Activated T-cell treated with anti-CD3 and anti-CD28 coated beads, Interleukin-2, amount 50 U/mL, for 72 hours (primary cell): ENCODE data around the gene STAT4. TPM values are rescaled to one million over a fixed set of nuclear protein-coding genes. Genes with fewer than 3 reads are reported as not detected.

Experiments
- ATAC-seq, 2 donors: fragments of 150-1000 bp; cut with Tn5 transposase; replicated peaks in 1 of 2; 2 replicates each; pipeline ENCODE4 v1.10.0; 2021; ENCODE audit warnings: moderate library complexity in 2 of 2, mild to moderate bottlenecking in 1 of 2
- DNase-seq, 2 donors: peaks; one replicate each; pipeline ENCODE4 v3.0.0; 2021 to 2022; ENCODE audit warnings: mixed read lengths in 1 of 2
- H3K27ac Mint-ChIP-seq: one replicate; pipeline ENCODE4 v1.8.0; 2022; ENCODE audit warnings: mild to moderate bottlenecking, moderate library complexity, mixed read lengths
- H3K27me3 Mint-ChIP-seq: one replicate; pipeline ENCODE4 v1.8.0; 2022; ENCODE audit warnings: low read depth, mixed read lengths
- H3K36me3 Mint-ChIP-seq, 2 donors: one replicate each; pipeline ENCODE4 v1.8.0; 2022; ENCODE audit warnings: mixed read lengths in 2 of 2, mild to moderate bottlenecking in 1 of 2; ENCODE audit not compliant: insufficient read depth in 2 of 2
- H3K4me1 Mint-ChIP-seq: one replicate; pipeline ENCODE4 v1.8.0; 2022; ENCODE audit warnings: low read depth, mixed read lengths
- H3K4me3 Mint-ChIP-seq, 2 donors: one replicate each; pipeline ENCODE4 v1.8.0; 2022; ENCODE audit warnings: mild to moderate bottlenecking in 2 of 2, mixed read lengths in 2 of 2, moderate library complexity in 2 of 2
- H3K9me3 Mint-ChIP-seq, 2 donors: one replicate each; pipeline ENCODE4 v1.8.0; 2022; ENCODE audit warnings: mixed read lengths in 2 of 2
- total RNA-seq, 2 donors: library from RNA; stranded (reverse); gene quantifications; one replicate each; pipeline ENCODE4 v1.2.3, GENCODE V29; 2022

STAT4 gene
- total RNA-seq, 2 donors from 2014 or later, result 104 to 125 TPM

DNA sequence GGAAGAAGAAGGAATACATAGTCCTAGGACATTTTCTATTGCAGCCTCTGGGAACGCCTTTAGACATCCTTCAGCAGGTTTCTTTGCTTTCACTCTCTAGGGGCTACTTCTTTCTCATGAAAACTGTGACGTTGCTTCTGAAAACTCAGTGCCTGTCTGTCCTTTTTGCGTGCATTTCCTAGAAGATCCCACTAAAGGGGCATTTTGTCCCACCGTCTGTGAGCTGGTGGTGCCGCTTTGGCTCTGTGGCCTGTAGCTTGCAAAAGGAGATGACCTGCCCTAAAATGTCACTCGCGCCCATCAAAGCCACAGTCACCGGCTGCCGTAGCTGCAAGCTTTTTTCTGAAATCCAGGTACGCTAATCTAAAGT, 579 bp downstream of the STAT4 start:
- Mint-ChIP-seq H3K27ac (peak overlapping the region; percentile 63), H3K9me3 (no peaks in the 10 kb centered on the region), H3K36me3 (peaks cover 12 to 29% of the 10 kb centered on the region in 2 donors), H3K27me3 (no peaks in the 10 kb centered on the region), H3K4me3 (peak overlapping the region; percentile 83 to 92), H3K4me1 (peaks cover 76% of the 10 kb centered on the region)
- ATAC-seq (peak; percentile 10 to 12), DNase-seq (no peak)

DNA sequence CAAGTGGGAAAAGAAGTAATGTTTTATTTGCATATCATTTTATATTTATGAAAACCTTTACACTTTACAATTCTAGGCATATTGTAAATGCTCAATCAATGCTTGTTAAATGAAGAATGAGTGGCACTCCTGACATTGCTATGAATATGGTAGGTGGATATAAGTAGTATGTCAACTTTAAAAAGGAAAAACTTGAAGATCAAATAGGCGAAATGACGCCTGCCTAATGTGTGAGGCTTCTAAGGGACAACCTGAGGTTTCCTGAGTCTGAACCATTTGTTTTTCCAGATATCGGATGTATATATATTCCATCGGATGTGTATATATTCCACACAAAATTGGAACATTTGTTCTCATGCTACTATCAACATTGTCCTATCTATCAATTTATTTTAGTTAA, 1.4 kb downstream of the STAT4 start:
- H3K27ac Mint-ChIP-seq, result peak overlapping the region; percentile 63
- H3K9me3 Mint-ChIP-seq, result no peaks in the 10 kb centered on the region
- no peaks in the 10 kb centered on the region for H3K27me3 Mint-ChIP-seq
- peak overlapping the region; percentile 83 to 92 for H3K4me3 Mint-ChIP-seq
- ATAC-seq, result no peak
- no peak for DNase-seq
- peaks cover 12 to 34% of the 10 kb centered on the region in 2 donors for H3K36me3 Mint-ChIP-seq
- peaks cover 73% of the 10 kb centered on the region for H3K4me1 Mint-ChIP-seq

DNA sequence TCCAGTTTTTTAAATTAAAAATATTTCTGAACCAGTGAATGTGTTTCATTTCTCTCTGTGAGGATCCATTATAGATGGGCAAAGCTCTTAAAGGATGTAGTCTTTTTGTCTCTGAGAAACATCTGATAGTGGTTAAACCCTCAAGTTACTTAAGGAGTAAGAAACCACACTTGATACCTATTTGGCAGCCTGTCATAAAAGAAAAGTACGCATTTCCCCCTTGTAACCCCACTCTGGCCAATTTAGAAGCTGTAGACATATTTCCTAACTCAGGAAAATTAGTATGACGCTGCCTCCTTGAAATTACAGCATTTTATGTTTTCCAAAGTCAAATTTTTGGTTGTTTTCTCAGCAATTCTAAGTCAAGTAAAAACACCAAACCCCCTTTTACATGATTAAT, 2.0 kb downstream of the STAT4 start:
- Mint-ChIP-seq H3K27me3 (no peaks in the 10 kb centered on the region), H3K27ac (peak overlapping the region; percentile 63), H3K9me3 (no peaks in the 10 kb centered on the region), H3K36me3 (peaks cover 16 to 40% of the 10 kb centered on the region in 2 donors), H3K4me1 (peaks cover 76% of the 10 kb centered on the region), H3K4me3 (peak overlapping the region; percentile 83 to 92)
- ATAC-seq (no peak), DNase-seq (no peak)

DNA sequence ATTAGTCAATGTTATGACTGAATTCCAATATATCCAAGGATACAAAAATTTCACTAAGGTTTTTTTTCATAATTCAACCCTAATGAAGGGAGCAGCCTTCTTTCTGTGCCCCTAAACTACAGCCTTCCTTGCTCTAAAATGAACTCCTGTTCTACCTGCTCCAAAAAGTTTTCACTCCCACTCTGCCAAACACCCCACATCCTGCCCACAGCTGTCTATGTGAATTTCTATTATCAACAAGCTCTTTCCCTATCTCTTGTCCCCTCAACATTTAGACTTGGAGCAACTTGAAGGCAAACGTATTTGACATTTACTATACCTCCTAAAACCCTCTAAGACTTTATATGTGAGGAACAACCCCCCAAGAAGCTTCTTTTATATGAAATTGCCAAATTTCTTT, 2.5 kb downstream of the STAT4 start:
- H3K36me3 Mint-ChIP-seq, result peaks cover 16 to 43% of the 10 kb centered on the region in 2 donors
- ATAC-seq, result no peak

DNA sequence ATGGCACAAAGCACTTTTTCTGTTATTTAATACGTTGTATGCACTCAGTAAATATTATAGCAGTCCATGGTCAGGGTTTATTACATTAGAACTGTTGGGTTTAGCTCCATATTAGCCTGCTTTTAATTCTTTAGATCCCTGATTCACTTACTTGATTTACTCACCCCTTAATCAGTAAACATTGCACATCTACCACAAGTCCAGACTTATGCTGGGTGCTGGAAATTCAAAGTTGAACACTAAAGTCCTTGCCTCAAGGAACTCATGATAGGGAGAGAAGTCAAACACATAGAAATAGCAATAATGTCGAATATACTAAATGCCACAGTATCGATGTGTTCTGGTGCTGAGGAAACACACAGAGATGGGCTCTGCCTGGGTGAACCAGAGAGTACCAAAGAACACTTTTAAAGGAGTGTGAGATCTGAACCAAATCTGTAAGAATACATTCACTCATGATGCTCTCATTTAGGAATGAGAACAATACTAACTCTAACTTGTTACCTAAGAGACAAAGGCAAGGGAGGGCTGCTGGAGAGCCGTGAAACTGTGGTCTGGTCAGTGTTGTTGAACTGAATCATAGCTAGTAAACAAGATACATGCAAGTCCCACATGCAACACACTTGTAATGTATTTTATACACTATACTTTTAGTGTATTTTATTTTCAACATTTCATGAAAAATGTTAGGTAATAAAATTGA, 4.9 kb downstream of the STAT4 start:
- Mint-ChIP-seq H3K4me3 (peak overlapping the region; percentile 60 to 73), H3K36me3 (peaks cover 17 to 43% of the 10 kb centered on the region in 2 donors), H3K27ac (peak overlapping the region; percentile 72), H3K27me3 (no peaks in the 10 kb centered on the region), H3K4me1 (peaks cover 67% of the 10 kb centered on the region), H3K9me3 (no peaks in the 10 kb centered on the region)
- ATAC-seq (no peak), DNase-seq (no peak)

More for the DNA sequence above, 2.5 kb downstream of the STAT4 start:
- DNase-seq, result no peak
- peak overlapping the region; percentile 63 for H3K27ac Mint-ChIP-seq
- no peaks in the 10 kb centered on the region for H3K27me3 Mint-ChIP-seq
- peaks cover 76% of the 10 kb centered on the region for H3K4me1 Mint-ChIP-seq
- no peaks in the 10 kb centered on the region for H3K9me3 Mint-ChIP-seq
- peak overlapping the region; percentile 83 to 92 for H3K4me3 Mint-ChIP-seq

DNA sequence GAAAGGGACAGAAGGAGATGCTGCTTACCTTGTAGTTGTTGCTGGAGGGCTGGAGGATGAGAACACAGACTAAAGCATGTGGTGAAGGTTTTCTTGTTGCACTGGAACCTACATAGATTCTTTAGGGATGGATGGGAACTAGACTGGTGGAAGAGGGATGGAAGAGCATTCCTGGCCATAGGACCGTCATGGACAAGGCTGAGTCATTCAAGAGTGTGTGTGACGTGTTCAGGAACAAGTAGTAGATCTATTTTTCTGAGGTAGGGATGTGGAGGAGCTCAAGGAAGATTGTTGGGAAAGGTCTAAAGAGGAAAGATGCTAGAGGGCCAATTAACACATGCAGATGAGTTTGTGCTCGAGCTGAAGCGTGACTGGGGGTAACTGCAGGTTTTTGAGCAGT, 6.6 kb downstream of the STAT4 start:
- H3K4me3 Mint-ChIP-seq, result peak overlapping the region; percentile 9 to 44
- H3K27ac Mint-ChIP-seq, result peak overlapping the region; percentile 3
- no peaks in the 10 kb centered on the region for H3K27me3 Mint-ChIP-seq
- H3K36me3 Mint-ChIP-seq, result peaks cover 28 to 56% of the 10 kb centered on the region in 2 donors
- ATAC-seq (no peak), DNase-seq (no peak)
- H3K9me3 Mint-ChIP-seq, result no peaks in the 10 kb centered on the region
- H3K4me1 Mint-ChIP-seq, result peaks cover 81% of the 10 kb centered on the region

DNA sequence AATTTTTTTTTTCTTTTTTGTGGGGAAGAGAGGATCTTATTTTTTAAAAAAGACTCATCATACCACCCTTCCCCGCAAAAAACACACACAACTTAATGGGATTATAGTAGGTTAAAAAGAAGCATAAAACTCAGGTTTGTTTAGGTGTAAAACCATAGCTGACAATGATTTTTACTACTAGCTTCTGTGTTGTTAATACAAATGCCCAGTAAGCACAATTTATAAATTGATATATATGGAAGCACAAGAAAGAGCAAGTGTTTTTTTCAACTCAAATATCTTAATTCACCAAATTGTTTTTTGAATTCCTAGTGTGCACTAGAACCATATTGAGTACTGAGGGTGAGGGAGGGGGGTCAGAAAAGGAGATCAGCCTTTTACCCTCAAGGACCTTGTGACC, 7.0 kb downstream of the STAT4 start:
- no peaks in the 10 kb centered on the region for H3K27me3 Mint-ChIP-seq
- no peaks in the 10 kb centered on the region for H3K9me3 Mint-ChIP-seq
- H3K4me1 Mint-ChIP-seq, result peaks cover 82% of the 10 kb centered on the region
- H3K36me3 Mint-ChIP-seq, result peaks cover 29 to 58% of the 10 kb centered on the region in 2 donors
- DNase-seq, result no peak
- ATAC-seq, result no peak
- H3K4me3 Mint-ChIP-seq, result peak overlapping the region in 1 of 2 donors; percentile 44
- H3K27ac Mint-ChIP-seq, result no peak overlapping the region

DNA sequence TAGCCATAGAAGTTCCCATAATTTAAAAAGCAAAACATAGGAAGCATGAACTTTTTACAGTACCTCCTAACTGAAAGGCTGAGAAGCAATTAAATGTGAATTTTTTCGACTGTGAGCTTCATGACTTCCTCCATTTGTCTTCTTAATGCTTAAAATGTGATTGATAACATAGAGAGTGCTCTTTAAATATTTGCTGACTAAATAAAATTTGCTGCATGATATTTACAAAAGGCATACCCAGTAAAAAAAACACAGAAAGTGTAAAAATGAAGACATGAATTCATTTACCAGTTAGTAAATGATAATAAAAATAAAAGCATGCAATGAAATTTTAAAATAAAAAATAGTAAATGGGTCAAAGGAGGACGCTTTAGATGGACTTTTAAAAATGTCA, 21.9 kb downstream of the STAT4 start:
- Mint-ChIP-seq H3K27ac (peak overlapping the region; percentile 41), H3K9me3 (peaks cover 0 to 2% of the 10 kb centered on the region in 2 donors), H3K27me3 (no peaks in the 10 kb centered on the region), H3K4me1 (peaks cover 63% of the 10 kb centered on the region), H3K36me3 (peaks cover 16 to 32% of the 10 kb centered on the region in 2 donors), H3K4me3 (peak overlapping the region in 1 of 2 donors; percentile 61)
- DNase-seq (no peak), ATAC-seq (no peak)

DNA sequence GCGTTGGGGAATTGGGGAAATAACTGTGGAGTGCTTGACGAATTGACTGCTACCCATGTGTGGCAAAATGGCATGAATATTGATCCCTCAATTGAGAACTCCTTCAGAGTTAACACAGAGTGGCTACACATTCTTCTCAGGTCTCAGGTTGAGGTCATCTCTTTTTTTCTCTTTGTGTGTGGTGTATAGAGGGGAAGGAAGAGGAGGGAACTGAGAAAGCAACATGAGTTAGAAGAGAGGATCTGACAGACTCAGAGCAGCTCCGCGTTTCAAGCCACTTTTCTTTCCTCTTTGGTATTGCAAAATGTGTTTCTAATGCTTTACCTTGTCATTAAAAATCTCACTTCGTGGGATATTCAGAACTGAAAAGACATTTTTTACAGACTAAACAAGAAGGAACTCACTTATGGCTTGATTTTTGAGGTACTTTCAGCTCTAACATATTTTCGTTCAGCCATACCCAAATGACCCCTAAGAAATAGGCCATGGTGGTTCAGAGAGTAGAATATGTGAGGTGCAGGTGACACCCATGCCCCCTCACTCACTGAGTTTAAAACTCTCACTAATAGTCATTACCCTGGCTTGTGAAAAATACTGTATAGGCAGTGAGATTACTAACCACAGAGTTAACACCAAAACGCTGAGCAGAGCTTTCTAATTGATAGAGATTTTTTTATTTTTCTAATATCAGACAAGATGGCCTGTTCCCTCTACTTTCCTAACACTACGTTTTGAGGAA, 22.5 kb downstream of the STAT4 start:
- peak overlapping the region; percentile 41 for H3K27ac Mint-ChIP-seq
- H3K27me3 Mint-ChIP-seq, result no peaks in the 10 kb centered on the region
- peaks cover 69% of the 10 kb centered on the region for H3K4me1 Mint-ChIP-seq
- DNase-seq (no peak), ATAC-seq (peak; percentile 86)
- peaks cover 0 to 2% of the 10 kb centered on the region in 2 donors for H3K9me3 Mint-ChIP-seq
- H3K4me3 Mint-ChIP-seq, result peak overlapping the region; percentile 61 to 64
- peaks cover 16 to 33% of the 10 kb centered on the region in 2 donors for H3K36me3 Mint-ChIP-seq

DNA sequence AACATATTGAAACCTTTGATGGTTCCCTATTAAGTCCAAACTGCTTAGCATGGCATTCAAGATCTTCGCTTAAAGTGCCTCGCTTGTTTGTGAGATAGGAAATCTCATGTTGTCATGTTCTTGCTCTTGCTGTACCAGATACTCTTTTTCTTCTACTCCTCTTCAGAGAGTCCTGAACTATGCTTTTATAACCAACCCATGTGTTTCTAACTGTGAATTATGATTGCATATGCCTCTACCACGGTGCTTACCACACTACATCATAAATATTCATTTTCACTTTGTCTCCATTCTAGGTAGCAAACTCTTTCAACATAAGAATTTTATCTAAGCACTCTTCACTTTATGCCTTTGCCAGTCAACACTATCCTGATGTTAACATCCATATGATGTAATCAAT, 23.6 kb downstream of the STAT4 start:
- Mint-ChIP-seq H3K27ac (peak overlapping the region; percentile 41), H3K36me3 (peaks cover 14 to 30% of the 10 kb centered on the region in 2 donors), H3K4me3 (peak overlapping the region; percentile 61 to 64), H3K4me1 (peaks cover 78% of the 10 kb centered on the region), H3K9me3 (no peaks in the 10 kb centered on the region), H3K27me3 (no peaks in the 10 kb centered on the region)
- DNase-seq, result no peak
- peak; percentile 67 to 73 for ATAC-seq

DNA sequence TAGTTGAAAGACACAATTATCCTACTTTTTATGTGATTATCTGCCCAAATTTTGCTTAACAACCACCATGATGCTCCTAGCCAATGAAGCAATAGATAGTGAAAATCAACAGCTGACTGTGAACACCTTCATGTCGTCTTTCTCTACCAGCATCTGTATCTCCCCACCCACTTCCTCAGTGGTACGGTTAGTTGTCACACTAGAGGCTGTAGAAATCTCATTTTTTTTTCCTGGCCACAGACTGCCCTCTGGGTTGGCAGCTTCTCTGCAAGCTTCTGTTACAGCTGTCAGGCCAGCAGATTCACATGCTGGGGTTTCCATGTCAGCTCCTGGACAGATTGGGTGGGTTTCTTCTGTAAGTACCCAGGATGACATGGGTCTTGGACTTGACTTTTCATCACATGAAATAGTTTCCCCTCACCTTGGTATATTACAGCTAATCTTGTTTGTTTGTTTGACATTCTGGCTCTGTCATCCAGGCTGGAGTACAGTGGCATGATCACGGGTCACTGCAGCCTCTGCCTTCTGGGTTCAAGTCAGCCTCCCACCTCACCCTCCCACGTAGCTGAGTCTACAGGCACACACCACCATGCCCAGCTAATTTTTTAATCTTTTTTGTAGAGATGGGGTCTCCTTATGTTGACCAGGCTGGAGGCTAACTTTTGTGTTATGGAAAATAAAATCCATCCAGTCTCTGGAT, 24.3 kb downstream of the STAT4 start:
- peaks cover 14 to 23% of the 10 kb centered on the region in 2 donors for H3K36me3 Mint-ChIP-seq
- H3K27me3 Mint-ChIP-seq, result no peaks in the 10 kb centered on the region
- peak in 1 of 2 donors; percentile 31 for DNase-seq
- peak overlapping the region; percentile 41 for H3K27ac Mint-ChIP-seq
- peak; percentile 43 to 59 for ATAC-seq
- H3K4me1 Mint-ChIP-seq, result peaks cover 72% of the 10 kb centered on the region
- H3K9me3 Mint-ChIP-seq, result no peaks in the 10 kb centered on the region
- H3K4me3 Mint-ChIP-seq, result peak overlapping the region; percentile 61 to 64

DNA sequence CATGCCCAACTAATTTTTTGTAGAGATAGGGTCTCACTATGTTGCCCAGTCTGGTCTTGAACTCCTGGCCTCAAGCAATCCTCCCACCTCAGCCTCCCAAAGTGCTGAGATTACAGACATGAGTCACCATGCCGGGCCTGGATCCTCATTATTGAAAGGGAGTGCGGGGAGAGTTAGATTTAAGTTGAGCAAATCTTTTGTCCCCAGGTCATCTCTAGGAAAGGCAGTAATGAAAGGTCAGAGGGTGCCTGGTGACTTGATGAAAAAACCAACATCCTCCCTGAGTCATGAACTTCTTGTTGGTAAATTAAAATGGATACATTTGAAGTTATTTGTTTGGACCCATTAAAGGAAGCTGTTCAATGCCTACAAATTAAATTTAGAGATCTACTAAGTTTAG, 25.1 kb downstream of the STAT4 start:
- no peak for ATAC-seq
- no peaks in the 10 kb centered on the region for H3K9me3 Mint-ChIP-seq
- no peaks in the 10 kb centered on the region for H3K27me3 Mint-ChIP-seq
- no peak overlapping the region for H3K4me3 Mint-ChIP-seq
- DNase-seq, result no peak
- peak overlapping the region; percentile 40 for H3K27ac Mint-ChIP-seq
- H3K36me3 Mint-ChIP-seq, result peaks cover 12 to 21% of the 10 kb centered on the region in 2 donors
- peaks cover 67% of the 10 kb centered on the region for H3K4me1 Mint-ChIP-seq
